ENCODE results near the gene PPFIA4.

PPFIA4 gene

DNA sequence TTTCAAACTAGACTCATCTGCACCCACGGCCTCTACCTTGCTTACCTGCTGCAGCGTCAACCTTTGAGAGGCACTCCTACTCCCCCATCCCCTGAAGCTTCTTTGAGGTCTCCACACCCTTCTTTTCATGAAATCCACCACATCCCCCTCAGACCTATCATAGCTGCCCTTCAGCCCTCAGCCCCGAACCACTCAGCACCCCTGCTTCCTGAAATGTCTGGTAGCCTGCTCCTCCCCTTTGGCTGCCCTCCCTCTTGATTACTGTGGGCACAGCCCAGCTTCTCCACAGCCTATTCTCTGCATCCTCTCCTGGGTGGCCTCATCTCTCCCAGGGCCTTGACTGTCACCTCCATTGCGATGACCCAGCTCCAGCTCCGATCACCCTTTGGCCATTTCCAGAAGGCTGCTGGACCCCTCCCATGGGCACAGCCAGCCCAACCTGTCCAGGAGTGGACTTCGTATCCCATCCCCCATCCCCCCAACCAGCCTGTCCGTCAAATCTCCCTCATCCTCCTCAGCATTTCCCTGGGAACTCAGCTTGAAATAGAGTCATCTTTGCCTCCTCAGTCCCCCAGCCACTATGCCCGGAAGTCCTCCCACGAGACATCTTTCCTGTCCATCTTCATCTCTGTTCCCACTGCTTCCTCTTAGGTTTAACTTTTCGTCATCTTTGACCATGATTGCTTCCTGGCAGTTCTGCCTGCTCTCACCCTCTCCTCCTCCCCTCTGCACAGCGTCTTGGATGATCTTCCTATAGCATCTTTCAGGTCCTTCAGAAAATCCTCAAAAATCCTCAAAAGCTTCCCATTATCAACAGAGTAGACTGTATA lies 95.1 kb downstream of the PPFIA4 start:
- ChIA-PET CTCF (interaction anchor here (1.2 kb wide), 2 partner anchors 51 to 148 kb away, joined by 3 to 4 read pairs; no protein-coding TSS in a partner anchor), POLR2A (no interaction called here)
- no peak for DNase-seq (ENCODE audit: extremely low spot score)
- TF ChIP-seq TARDBP (IDR thresholded peaks at IDR 0.05) (no peak), HDGF (IDR thresholded peaks at IDR 0.05; ENCODE audit: borderline replicate concordance) (no peak), SUZ12 (IDR thresholded peaks at IDR 0.05) (no peak), LEF1 (IDR thresholded peaks at IDR 0.05; ENCODE audit: borderline replicate concordance) (no peak), BHLHE40 (IDR thresholded peaks at IDR 0.05; ENCODE audit: borderline replicate concordance) (no peak), FOXM1 (IDR thresholded peaks at IDR 0.05; ENCODE audit: borderline replicate concordance) (no peak), CTBP1 (IDR thresholded peaks at IDR 0.05; ENCODE audit: borderline replicate concordance) (no peak), ZNF384 (IDR thresholded peaks at IDR 0.05) (no peak)
- TF ChIP-seq, protein P1, sequence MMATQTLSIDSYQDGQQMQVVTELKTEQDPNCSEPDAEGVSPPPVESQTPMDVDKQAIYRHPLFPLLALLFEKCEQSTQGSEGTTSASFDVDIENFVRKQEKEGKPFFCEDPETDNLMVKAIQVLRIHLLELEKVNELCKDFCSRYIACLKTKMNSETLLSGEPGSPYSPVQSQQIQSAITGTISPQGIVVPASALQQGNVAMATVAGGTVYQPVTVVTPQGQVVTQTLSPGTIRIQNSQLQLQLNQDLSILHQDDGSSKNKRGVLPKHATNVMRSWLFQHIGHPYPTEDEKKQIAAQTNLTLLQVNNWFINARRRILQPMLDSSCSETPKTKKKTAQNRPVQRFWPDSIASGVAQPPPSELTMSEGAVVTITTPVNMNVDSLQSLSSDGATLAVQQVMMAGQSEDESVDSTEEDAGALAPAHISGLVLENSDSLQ (IDR thresholded peaks at IDR 0.05) = no peak

DNA sequence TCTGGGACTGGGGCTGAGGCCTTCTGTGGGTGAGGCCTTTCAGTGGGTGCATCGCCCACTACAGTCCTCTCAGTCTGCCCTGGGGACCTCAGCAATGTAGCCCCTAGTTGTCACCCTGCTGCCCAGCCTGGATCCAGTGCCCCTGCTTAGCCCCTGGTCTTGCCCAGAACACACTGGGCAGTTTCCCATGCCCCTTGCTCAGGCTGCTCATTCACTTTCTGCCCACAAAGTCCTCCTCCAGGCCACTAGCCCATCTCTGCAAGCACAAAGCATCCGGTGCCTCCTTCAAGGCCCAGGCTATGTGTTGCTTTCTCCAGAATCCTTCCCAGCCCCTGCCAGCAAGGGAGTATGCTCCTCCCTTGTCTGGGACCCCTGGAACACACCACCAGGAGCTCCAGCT lies 95.9 kb downstream of the PPFIA4 start:
- ChIA-PET CTCF (interaction anchor here (1.2 kb wide), 1 partner anchor 50 kb away, joined by 3 read pairs; no protein-coding TSS in a partner anchor), POLR2A (no interaction called here)
- TF ChIP-seq TARDBP (IDR thresholded peaks at IDR 0.05) (no peak), FOXM1 (IDR thresholded peaks at IDR 0.05; ENCODE audit: borderline replicate concordance) (no peak), BHLHE40 (IDR thresholded peaks at IDR 0.05; ENCODE audit: borderline replicate concordance) (no peak)
- DNase-seq (ENCODE audit: extremely low spot score) = no peak

DNA sequence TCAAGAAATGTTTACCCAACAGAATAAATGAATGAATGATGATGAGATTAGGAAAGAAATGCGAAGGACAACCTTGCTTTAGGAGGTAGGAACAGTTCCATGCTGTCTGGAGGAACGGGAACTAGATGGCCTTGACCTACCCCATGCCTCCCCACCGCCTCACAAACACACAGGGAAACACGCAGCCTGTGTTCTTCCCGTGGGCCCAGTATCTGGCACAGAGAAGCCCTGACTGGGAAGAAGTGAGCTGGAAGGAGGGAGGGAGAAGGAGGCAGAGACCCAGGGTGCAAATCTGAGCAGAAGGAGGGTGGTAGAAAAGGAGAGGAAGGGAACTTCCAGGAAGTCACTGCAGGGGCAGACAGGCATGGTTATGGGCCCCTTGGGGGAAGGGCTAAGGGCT lies 97.7 kb downstream of the PPFIA4 start:
- ChIA-PET POLR2A (no interaction called here), CTCF (no interaction called here)

DNA sequence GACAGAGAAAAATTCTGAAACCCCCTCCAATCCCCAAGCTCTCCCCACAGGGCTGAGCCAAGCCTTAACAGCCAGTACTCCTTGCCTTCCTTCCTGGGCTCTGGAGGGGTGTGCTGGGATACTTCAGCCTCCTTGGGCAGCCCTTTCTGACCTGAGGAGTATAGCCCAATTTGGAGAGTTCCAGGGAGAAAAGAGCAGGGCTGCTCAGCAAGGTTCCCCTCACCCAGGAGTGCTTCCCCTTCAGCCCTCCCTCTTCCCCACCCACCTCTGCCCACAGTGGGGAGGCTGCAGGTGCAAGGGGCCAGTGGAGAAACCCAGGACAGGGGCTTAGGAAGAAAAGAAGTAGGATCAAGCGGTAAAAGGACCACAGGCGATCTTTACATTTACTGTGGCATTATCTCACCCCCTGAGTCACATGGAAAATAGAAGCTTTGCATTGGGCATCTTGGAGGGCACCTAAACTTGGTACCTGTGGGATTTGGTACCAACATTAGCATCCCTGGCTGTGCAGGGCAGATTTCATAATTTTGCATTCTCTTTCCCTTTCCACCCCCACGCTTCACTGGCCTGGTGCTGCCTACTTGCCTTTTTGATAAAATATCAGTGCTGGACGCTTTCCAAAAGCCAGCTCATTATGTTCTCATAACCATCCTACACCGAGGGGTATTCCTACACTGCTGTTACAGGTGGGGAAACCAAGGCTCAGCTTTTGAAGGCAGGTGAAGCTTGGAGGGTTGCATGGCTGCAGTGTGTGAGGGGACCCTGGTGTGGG lies 98.4 kb downstream of the PPFIA4 start:
- ChIA-PET CTCF (no interaction called here), POLR2A (no interaction called here)
- no peak for TF ChIP-seq NFRKB (IDR thresholded peaks at IDR 0.05)
- TF ChIP-seq ELF4 (IDR thresholded peaks at IDR 0.05) = no peak
- TF ChIP-seq, protein P1 (IDR thresholded peaks at IDR 0.05) = no peak
- no peak for TF ChIP-seq LEF1 (IDR thresholded peaks at IDR 0.05; ENCODE audit: borderline replicate concordance)
- TF ChIP-seq SUZ12 (IDR thresholded peaks at IDR 0.05) = no peak
- no peak for TF ChIP-seq ZNF384 (IDR thresholded peaks at IDR 0.05)
- no peak for TF ChIP-seq FOXM1 (IDR thresholded peaks at IDR 0.05; ENCODE audit: borderline replicate concordance)
- no peak for TF ChIP-seq HDGF (IDR thresholded peaks at IDR 0.05; ENCODE audit: borderline replicate concordance)
- TF ChIP-seq FOXK2 (IDR thresholded peaks at IDR 0.05) = no peak
- no peak for TF ChIP-seq CTBP1 (IDR thresholded peaks at IDR 0.05; ENCODE audit: borderline replicate concordance)
- TF ChIP-seq BHLHE40 (IDR thresholded peaks at IDR 0.05; ENCODE audit: borderline replicate concordance) = no peak
- no peak for TF ChIP-seq FOXA1 (IDR thresholded peaks at IDR 0.05)
- TF ChIP-seq TARDBP (IDR thresholded peaks at IDR 0.05) = no peak
- no peak for TF ChIP-seq L3MBTL2 (conservative IDR thresholded peaks at IDR 0.05)
- no peak for TF ChIP-seq ARNT (IDR thresholded peaks at IDR 0.05)
- no peak for DNase-seq (ENCODE audit: extremely low spot score)

More for the DNA sequence above, 97.7 kb downstream of the PPFIA4 start:
- DNase-seq (ENCODE audit: extremely low spot score) = no peak
- no peak for TF ChIP-seq LEF1 (IDR thresholded peaks at IDR 0.05; ENCODE audit: borderline replicate concordance)
- no peak for TF ChIP-seq FOXM1 (IDR thresholded peaks at IDR 0.05; ENCODE audit: borderline replicate concordance)
- TF ChIP-seq, protein P1 (IDR thresholded peaks at IDR 0.05) = no peak
- no peak for TF ChIP-seq NFRKB (IDR thresholded peaks at IDR 0.05)
- TF ChIP-seq SP1 (IDR thresholded peaks at IDR 0.05) = no peak
- TF ChIP-seq SUZ12 (IDR thresholded peaks at IDR 0.05) = no peak
- no peak for TF ChIP-seq ARNT (IDR thresholded peaks at IDR 0.05)
- TF ChIP-seq ZNF384 (IDR thresholded peaks at IDR 0.05) = no peak
- TF ChIP-seq L3MBTL2 (conservative IDR thresholded peaks at IDR 0.05) = no peak
- no peak for TF ChIP-seq BHLHE40 (IDR thresholded peaks at IDR 0.05; ENCODE audit: borderline replicate concordance)
- TF ChIP-seq FOXA1 (IDR thresholded peaks at IDR 0.05) = no peak
- no peak for TF ChIP-seq TARDBP (IDR thresholded peaks at IDR 0.05)
- TF ChIP-seq CTBP1 (IDR thresholded peaks at IDR 0.05; ENCODE audit: borderline replicate concordance) = no peak
- no peak for TF ChIP-seq HDGF (IDR thresholded peaks at IDR 0.05; ENCODE audit: borderline replicate concordance)
- no peak for TF ChIP-seq ELF4 (IDR thresholded peaks at IDR 0.05)
- no peak for TF ChIP-seq FOXK2 (IDR thresholded peaks at IDR 0.05)

DNA sequence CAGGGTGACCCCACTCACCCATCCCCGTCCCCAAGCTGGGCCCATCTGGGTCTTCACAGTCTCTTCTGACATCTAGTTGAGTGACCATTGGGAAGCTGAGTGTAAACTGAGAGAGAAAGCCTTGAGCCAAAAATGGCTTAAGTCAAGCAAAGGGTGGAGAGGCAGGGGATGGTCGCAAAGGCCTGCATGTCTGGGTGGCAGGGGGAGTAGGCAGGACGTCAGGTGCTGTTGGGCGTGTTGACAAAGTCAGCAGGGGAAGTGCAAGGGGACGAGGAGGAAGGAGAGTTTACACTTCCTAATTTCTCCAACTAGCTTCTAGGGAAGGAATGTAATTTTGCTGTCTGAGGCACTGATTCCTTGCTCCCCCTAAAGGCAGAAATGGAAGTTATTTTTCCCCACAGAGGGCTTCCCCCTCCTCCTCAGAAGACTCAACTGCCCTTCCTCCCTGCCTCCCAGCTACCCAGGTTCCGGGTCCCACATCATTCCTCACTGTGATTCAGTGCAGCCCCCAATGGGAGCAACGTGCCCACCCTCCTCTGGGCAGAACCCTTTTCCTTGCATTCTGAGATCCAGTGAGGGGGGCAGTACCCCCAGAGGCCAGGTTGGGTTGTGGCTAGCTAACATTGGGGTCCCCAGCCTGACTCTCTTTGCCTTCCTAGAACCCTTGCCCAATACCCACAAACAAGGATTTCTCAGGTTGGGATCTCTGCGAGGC lies 100.0 kb downstream of the PPFIA4 start:
- CTCF ChIA-PET = interaction anchor here (1.1 to 4.3 kb wide), 6 partner anchors 9 to 143 kb away, joined by 3 to 19 read pairs (median 6); no protein-coding TSS in a partner anchor
- TF ChIP-seq LEF1 (IDR thresholded peaks at IDR 0.05; ENCODE audit: borderline replicate concordance) (no peak), ZNF384 (IDR thresholded peaks at IDR 0.05) (no peak), FOXM1 (IDR thresholded peaks at IDR 0.05; ENCODE audit: borderline replicate concordance) (no peak), L3MBTL2 (conservative IDR thresholded peaks at IDR 0.05) (no peak), SUZ12 (IDR thresholded peaks at IDR 0.05) (no peak), ARNT (IDR thresholded peaks at IDR 0.05) (no peak), FOXA1 (IDR thresholded peaks at IDR 0.05) (no peak), CTBP1 (IDR thresholded peaks at IDR 0.05; ENCODE audit: borderline replicate concordance) (no peak), TARDBP (IDR thresholded peaks at IDR 0.05) (no peak), FOXK2 (IDR thresholded peaks at IDR 0.05) (no peak), SP1 (IDR thresholded peaks at IDR 0.05) (no peak), HDGF (IDR thresholded peaks at IDR 0.05; ENCODE audit: borderline replicate concordance) (no peak), BHLHE40 (IDR thresholded peaks at IDR 0.05; ENCODE audit: borderline replicate concordance) (no peak), ELF4 (IDR thresholded peaks at IDR 0.05) (no peak), NFRKB (IDR thresholded peaks at IDR 0.05) (no peak)
- TF ChIP-seq, protein P1 (IDR thresholded peaks at IDR 0.05) = no peak
- POLR2A ChIA-PET = no interaction called here
- peak; percentile 68 for DNase-seq (ENCODE audit: extremely low spot score)
